Stimulated activated CD4-positive, alpha-beta T cell treated with anti-CD3 and anti-CD28 coated beads, Interleukin-4, amount 100 ng/mL, for 24 hours (primary cell): ENCODE data around the gene PIGC.

Experiments
- DNase-seq: peaks from one replicate; pipeline ENCODE4 v3.0.0-alpha.2; 2020

PIGC gene

DNA sequence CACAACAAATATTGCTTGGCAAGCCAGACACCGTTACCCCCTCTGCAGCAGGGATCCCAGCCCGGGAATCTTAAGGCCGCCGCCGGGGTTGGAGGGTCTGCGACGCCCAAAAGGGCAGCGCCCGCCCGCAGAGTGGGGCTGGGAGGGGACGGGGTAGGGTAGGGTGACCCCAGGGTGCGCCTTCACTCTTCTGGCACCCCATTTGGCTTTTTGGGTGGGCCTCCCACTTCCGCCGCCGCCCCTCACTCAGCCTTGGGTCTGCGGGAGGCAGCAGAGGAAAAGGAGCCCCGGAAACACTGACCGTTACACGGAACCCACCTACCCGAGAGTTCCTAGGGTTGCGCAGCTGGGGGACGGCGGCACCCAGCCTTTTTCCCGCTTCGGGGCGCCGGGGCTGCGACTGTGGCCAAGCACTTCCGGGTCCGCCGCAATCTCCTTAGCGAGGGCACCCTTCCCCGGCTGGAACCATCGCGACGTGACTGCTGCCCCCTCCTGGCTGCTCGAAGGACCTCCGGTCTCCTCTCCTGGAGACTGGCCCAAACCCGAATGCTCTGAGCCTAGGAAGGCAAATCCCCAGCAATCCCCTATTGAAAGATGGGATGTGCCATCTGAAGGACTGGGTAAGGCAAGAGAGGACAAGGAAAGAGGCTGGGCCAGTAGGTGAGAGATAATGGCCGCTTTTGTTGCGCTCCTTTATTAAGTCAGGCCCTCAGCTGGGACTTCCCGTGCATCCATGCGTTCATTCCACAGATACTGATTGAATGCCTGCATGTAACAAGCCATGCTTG lies at the start of gene PIGC:
Gene PIGC (minus strand): TSS at position 404 of the 788 bp plus-strand sequence. CDS start 1,447 bp downstream, outside the sequence.
- DNase-seq = peak; percentile 94

DNA sequence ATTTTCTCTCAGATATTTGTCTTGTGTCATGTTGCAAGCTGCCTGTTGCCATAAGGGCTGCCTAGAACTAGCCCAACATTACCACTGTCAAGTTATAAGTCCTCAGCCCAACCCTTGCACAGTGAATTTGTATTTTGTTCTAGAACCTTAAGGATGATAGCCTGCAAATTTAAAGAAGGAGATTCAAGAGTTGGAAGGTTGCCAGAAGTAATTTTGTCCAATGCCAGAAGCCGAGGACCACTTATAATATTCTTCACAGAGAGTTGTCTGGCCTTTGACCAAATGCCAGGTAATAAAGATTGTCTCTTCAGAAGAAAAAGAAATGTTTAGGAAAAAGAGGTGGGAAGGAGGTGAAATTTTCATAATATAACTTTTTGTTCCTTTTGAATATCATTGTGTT lies 48.6 kb upstream of the PIGC start:
- DNase-seq = no peak

GRCh38 chr1:172489847-172490246 lies 46.0 kb upstream of the PIGC start:
- no peak for DNase-seq

DNA sequence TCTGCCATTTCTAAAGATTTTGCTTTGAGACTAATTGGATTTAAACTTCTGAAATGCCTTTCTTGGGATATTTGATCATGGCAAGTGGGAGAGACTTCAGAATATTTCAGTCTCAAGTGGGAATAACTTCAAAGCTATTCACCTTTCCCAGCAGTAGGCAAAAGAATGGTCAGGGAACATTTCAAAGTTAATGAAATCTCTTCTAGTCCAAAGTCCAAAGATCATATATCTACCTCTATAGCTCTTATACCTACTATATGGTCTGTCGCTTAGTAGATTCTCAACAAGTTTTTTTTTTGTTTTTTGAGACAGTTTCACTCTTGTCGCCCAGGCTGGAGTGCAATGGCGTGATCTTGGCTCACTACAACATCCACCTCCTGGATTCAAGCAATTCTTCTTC lies 44.5 kb upstream of the PIGC start:
- no peak for DNase-seq

- no peak for DNase-seq
Observed at GRCh38 chr1:172487550-172487949, 43.7 kb upstream of the PIGC start.

GRCh38 chr1:172486805-172487454 lies 43.1 kb upstream of the PIGC start:
- DNase-seq = no peak

- no peak for DNase-seq
Observed at GRCh38 chr1:172485626-172486025, 41.8 kb upstream of the PIGC start.

DNA sequence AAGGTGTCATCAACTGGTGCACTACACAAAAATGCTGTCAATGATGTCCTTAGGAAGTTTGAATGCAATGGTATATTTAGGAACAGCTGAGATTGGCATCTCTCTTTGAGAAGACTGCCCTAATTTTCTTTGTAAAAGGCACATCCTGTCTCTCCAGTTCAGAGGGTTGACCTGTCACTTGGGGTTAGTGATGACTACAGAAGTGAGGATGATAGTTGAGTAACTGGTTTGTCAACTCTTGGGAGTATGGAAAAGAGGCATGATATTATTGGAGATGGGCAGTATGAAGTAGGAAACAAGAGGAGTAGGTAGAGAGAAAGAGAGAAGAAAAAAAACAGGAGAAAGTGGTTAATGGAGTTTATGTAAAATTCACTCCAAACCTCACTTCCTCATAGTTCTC lies 40.4 kb upstream of the PIGC start:
- no peak for DNase-seq

DNA sequence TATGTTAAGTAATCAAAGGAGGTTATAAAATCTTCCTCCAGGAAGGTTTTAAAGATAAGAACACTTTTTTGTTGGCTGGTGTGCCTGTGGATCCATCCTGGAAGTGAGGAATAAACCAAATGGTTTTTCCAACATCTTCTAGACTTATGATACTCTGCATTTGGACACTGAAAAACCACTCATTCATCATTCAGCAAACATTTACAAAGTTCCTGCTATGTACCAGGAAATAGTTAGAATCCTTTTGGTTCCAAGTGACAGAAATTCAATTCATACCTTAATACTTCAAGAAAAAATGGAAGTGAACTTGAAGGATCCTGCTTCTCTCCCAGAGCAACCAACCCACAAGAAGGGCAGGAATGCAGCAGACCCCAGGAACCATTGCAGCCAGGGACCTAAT lies 39.6 kb upstream of the PIGC start:
- DNase-seq = no peak

DNA sequence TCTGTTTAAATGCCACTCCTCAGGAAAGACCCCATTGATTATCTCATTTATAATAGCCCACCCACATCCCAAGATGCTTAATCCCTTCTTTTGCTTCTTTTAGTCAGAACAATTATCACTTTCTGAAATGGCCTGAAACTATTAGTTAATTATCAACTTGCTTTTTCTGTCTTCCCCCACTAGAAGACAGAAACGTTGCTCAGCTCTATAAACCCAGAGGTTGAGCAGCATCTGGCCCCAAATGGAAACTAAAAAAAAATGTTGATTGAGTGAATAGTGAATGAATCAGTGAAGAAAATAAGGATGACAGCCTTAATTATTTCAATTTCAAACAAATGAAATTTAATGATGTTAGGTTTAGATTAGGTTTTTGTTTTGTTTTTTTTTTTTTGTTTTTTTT lies 38.2 kb upstream of the PIGC start:
- no peak for DNase-seq

DNA sequence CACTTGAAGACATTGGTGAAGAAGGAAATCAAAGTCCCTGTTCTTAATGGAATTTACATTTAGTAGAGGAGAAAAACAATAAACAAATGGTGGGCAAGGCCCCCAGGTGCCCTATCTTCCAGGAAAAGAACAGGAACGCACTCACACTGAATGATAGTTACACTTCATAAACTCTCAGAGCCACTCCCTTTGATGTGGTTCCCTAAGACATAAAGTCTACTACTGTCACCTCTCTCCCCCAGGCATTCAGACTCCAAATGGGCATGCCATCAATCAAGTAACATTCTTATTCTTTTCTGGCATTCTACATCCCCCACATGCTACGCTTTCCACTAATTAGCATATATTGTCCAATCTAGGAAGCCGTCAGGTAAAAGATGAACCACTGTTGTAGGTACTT lies 36.6 kb upstream of the PIGC start:
- DNase-seq = no peak

DNA sequence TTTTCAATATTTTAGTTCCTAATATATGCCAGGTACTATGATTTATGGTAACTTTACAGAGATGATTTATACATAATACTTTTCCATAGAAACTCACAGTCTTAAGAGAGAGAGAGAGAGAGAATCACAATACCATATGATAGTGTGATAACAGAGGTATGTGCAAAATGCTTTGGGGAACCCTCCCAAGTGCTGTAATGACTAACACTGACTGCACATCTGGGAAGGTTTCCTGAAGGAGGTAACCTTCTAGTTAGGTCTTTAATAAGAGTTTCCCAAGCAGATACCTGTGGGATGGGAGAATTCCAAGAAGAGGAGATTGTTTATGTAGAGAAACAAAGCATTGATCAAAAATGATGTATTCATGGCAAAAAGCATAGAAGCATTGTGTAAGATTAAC lies 34.6 kb upstream of the PIGC start:
- no peak for DNase-seq

DNA sequence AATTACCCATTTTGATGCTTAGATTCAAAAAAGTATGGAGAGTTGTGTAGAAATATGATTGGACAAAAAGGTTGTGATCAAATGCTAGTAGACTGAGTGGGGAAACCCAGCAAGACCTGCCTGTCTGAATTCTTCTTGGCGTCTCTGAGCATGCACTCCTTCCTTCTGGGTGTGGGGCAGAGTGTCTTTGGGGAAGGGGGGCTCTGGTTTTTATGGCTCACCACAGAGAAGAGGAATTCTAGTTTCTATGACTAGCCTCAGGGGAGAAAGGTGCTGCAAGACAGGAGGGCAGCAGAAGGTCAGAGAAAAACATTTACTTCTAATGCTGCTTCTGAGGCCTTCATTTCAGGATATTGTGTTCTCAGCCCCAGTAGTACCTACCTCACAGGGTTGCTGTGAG lies 33.9 kb upstream of the PIGC start:
- no peak for DNase-seq

DNA sequence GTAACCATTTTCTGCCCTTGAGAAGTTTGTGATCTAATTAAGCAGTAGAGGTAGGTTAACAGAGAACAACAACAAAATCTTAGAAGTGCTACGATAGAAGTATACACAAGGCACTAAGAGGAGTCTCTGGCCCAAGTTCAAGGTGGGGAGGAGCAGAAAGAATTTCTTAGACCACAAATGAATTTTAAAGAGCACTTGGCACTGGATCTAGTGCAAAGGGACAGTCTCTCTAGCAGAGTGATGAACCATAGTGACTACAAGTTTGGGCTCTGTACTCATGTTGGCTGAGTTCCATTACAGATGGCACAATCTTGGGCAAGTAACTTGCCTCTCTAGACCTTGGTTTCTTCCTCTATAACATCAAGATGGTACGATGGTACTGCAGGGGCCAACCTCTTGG lies 33.3 kb upstream of the PIGC start:
- DNase-seq = no peak

GRCh38 chr1:172476218-172476811 lies 32.4 kb upstream of the PIGC start:
- no peak for DNase-seq

GRCh38 chr1:172473842-172474241 lies 30.0 kb upstream of the PIGC start:
- no peak for DNase-seq

- no peak for DNase-seq
Observed at GRCh38 chr1:172473302-172473701, 29.4 kb upstream of the PIGC start.

DNA sequence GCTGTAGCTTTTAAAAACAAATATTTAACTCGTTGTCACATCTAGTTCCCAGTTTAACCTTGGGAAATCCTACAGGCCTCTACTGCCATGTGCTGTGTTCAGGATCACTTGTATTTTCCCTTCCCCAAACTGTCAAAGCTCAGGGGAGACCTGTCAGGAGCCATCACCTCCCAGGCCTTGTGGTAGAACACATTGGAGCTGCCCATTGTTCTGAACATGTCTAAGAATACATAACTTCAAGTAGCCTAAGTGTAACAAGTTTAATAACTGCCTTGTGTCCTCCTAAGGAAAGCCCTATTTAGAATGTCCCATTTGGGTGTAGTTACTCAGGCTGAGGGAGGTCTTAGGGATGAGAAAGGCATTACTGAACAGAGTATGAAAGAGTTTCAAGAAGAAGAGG lies 28.6 kb upstream of the PIGC start:
- DNase-seq = no peak

- DNase-seq = no peak
Observed at GRCh38 chr1:172471666-172472065, 27.8 kb upstream of the PIGC start.

GRCh38 chr1:172470149-172470548 lies 26.3 kb upstream of the PIGC start:
- DNase-seq = no peak

- DNase-seq = no peak
Observed at GRCh38 chr1:172469717-172470116, 25.8 kb upstream of the PIGC start.

DNA sequence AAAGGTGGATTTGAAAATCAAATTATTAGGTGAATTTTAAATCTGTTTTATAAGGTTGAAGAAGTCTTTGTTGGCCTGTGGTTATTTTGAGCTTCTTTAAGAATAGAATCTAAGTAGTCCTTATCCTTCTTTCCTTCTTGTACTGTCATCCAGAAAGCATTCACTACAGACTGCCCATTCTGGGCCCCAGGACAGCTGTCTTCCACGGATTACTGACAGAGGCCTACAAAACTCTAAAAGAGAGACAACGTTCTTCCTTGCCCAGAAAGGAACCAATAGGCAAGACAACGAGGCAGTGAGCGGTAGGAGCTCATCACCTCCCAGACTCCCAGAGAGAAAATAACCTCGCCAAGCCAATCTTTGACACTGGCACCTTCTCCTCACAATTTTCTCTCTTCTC lies 24.4 kb upstream of the PIGC start:
- no peak for DNase-seq

GRCh38 chr1:172467446-172467845 lies 23.6 kb upstream of the PIGC start:
- no peak for DNase-seq

DNA sequence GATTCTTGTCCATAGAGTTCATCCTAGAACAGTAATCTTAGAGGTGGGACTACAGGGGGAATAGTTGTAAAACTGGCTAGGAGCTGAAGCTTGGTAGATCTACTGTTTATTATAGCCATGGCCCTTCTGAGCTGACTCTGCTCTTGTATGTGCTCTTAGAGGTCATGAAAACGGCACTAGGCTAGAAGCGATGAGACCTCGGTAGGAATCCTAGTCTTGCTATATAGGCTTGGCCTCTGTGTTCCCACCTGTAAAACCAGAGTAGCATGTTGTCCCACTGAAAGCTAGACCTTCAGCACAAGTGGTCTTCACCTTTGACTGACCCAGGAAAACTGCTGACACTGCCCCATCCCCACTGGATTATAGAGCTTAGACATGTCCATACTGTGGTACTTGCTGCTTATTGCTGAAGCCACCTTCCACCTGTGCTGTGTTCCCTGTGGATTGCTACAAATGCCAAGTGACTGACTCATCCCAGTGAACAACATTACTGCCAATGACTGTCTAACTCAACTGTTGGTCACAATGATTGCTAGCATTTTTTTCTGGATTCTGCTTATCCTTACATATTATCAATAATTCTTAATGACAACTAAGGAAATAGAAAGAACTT lies 23.0 kb upstream of the PIGC start:
- DNase-seq = no peak
